Common myeloid progenitor, CD34-positive (primary cell): ENCODE data around the gene ARHGEF7.

Experiments used
- CTCF ChIA-PET: fragments of 350-600 bp; sonication (Branson Sonifier 250); formaldehyde crosslinking; loops from one replicate; lab custom pipeline; 2021; ENCODE audit warnings: antibody characterized with exemption; lab: Charles Lee
- POLR2A ChIA-PET: fragments of 350-600 bp; sonication (Branson Sonifier 250); formaldehyde crosslinking; loops from one replicate; lab custom pipeline; 2021; ENCODE audit warnings: antibody characterized with exemption; lab: Charles Lee
- DNase-seq, 3 donors: peaks; one replicate each; pipeline versions ENCODE4 v3.0.0 to v3.0.0-alpha.2; 2013
- H3K27ac ChIP-seq, 2 experiments: 1 replicate in 1 of 2; 2 replicates in 1 of 2; pipeline ENCODE4 v1.7.0; 2013; ENCODE audit warnings: inconsistent platforms in 2 of 2, low read length in 2 of 2, mild to moderate bottlenecking in 2 of 2, low read depth in 1 of 2, moderate library complexity in 1 of 2; ENCODE audit not compliant: severe bottlenecking in 2 of 2, insufficient read depth in 1 of 2, poor library complexity in 1 of 2
- H3K27me3 ChIP-seq, 5 experiments: replicated peaks in 2 of 5; 1 replicate in 3 of 5; 2 replicates in 2 of 5; pipeline versions ENCODE4 v1.6.1 to v1.7.0; 2013; ENCODE audit warnings: low read length in 4 of 5, mild to moderate bottlenecking in 2 of 5, moderate library complexity in 2 of 5, inconsistent platforms in 1 of 5; ENCODE audit not compliant: insufficient read depth in 5 of 5, control insufficient read depth in 4 of 5
- H3K36me3 ChIP-seq, 4 experiments: 1 replicate in 2 of 4; 2 replicates in 2 of 4; pipeline versions ENCODE4 v1.6.1 to v1.7.0; 2013; ENCODE audit warnings: low read length in 3 of 4, control low read depth in 1 of 4, mild to moderate bottlenecking in 1 of 4; ENCODE audit not compliant: control insufficient read depth in 4 of 4, insufficient read depth in 4 of 4
- H3K4me1 ChIP-seq, 4 experiments: 1 replicate in 3 of 4; 2 replicates in 1 of 4; pipeline versions ENCODE4 v1.6.1 to v1.7.1; 2013; ENCODE audit warnings: low read length in 3 of 4, mild to moderate bottlenecking in 3 of 4, control low read depth in 1 of 4, inconsistent platforms in 1 of 4, moderate library complexity in 1 of 4; ENCODE audit not compliant: control insufficient read depth in 4 of 4, insufficient read depth in 4 of 4; ENCODE audit errors: control extremely low read depth in 1 of 4
- H3K4me3 ChIP-seq, 7 experiments: 1 replicate in 4 of 7; 2 replicates in 3 of 7; pipeline versions ENCODE4 v1.5.1 to v1.7.0; 2013; ENCODE audit warnings: mild to moderate bottlenecking in 7 of 7, low read length in 6 of 7, moderate library complexity in 6 of 7, inconsistent platforms in 2 of 7, low read depth in 2 of 7, control low read depth in 1 of 7; ENCODE audit not compliant: insufficient read depth in 4 of 7, control insufficient read depth in 1 of 7; ENCODE audit errors: extremely low read depth in 1 of 7
- H3K9me3 ChIP-seq, 5 experiments: 1 replicate in 4 of 5; 2 replicates in 1 of 5; pipeline versions ENCODE4 v1.6.1 to v1.7.1; 2013; ENCODE audit warnings: low read length in 4 of 5, mild to moderate bottlenecking in 2 of 5, inconsistent platforms in 1 of 5, low read depth in 1 of 5, moderate library complexity in 1 of 5; ENCODE audit not compliant: control insufficient read depth in 4 of 5, insufficient read depth in 2 of 5; ENCODE audit errors: control extremely low read depth in 1 of 5
- WGBS: methylation state at CpG from one replicate; pipeline ENCODE4 v1.1.5; 2013; ENCODE audit not compliant: insufficient coverage; 5-methylcytosine and 5-hydroxymethylcytosine counted together

ARHGEF7 gene

GRCh38 chr13:111302045-111302726 is 187.1 kb downstream of the ARHGEF7 start:
- H3K4me3 ChIP-seq, result no peak overlapping the region
- 95% methylated on average over 20 of the region's 22 CpGs for WGBS
- no peak overlapping the region for H3K27ac ChIP-seq
- peaks cover 11 to 82% (median 66%) of the 10 kb centered on the region in 4 experiments for H3K36me3 ChIP-seq
- ChIA-PET CTCF (no interaction called here), POLR2A (no interaction called here)
- no peak for DNase-seq
- peaks cover 0 to 19% (median 0%) of the 10 kb centered on the region in 5 experiments for H3K27me3 ChIP-seq
- H3K9me3 ChIP-seq, result peaks cover 0 to 8% (median 0%) of the 10 kb centered on the region in 5 experiments
- no peaks in the 10 kb centered on the region for H3K4me1 ChIP-seq

DNA sequence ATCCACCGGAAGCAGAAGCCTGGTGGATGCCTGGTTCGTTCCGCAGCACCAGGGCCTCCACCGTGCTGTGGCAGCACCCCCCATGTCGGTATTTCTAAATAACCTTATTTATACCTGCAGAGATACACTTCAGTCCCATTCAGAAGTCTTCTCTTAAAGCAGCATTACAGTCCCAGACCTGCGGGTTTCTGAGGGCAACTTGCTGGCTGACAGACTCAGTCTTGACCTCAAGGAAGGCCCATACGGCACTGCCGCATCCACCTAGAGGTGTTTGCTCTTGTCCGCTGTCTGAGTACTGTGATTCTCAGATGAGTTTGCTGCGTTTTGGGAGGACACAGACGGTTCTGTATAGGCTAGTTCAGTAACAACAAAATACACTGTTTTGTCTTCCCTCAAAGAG is 188.4 kb downstream of the ARHGEF7 start:
- peaks cover 0 to 12% (median 0%) of the 10 kb centered on the region in 5 experiments for H3K27me3 ChIP-seq
- no peak overlapping the region for H3K4me3 ChIP-seq
- H3K9me3 ChIP-seq, result peaks cover 0 to 10% (median 4%) of the 10 kb centered on the region in 5 experiments
- DNase-seq, result no peak
- ChIA-PET POLR2A (no interaction called here), CTCF (no interaction called here)
- peaks cover 11 to 83% (median 63%) of the 10 kb centered on the region in 4 experiments for H3K36me3 ChIP-seq
- WGBS, result 99% methylated on average over 4 of the region's 11 CpGs
- no peaks in the 10 kb centered on the region for H3K4me1 ChIP-seq
- no peak overlapping the region for H3K27ac ChIP-seq

- Histone ChIP-seq H3K27me3 (peaks cover 0 to 9% (median 0%) of the 10 kb centered on the region in 5 experiments), H3K36me3 (peaks cover 11 to 78% (median 62%) of the 10 kb centered on the region in 4 experiments), H3K9me3 (peaks cover 0 to 10% (median 4%) of the 10 kb centered on the region in 5 experiments), H3K4me3 (no peak overlapping the region), H3K27ac (no peak overlapping the region), H3K4me1 (no peaks in the 10 kb centered on the region)
- ChIA-PET POLR2A (no interaction called here), CTCF (no interaction called here)
- no peak for DNase-seq
- 94% methylated on average over 15 of the region's 15 CpGs for WGBS
Observed at GRCh38 chr13:111304041-111304544, 189.0 kb downstream of the ARHGEF7 start.

- CTCF ChIA-PET, result no interaction called here
- H3K27ac ChIP-seq, result no peak overlapping the region
- 98% methylated on average over 17 of the region's 20 CpGs for WGBS
- no peak for DNase-seq
- H3K36me3 ChIP-seq, result peaks cover 11 to 78% (median 61%) of the 10 kb centered on the region in 4 experiments
- H3K4me1 ChIP-seq, result no peaks in the 10 kb centered on the region
- H3K9me3 ChIP-seq, result peaks cover 0 to 11% (median 4%) of the 10 kb centered on the region in 5 experiments
- POLR2A ChIA-PET, result no interaction called here
- H3K27me3 ChIP-seq, result peaks cover 0 to 6% (median 0%) of the 10 kb centered on the region in 5 experiments
- H3K4me3 ChIP-seq, result peak overlapping the region in 1 of 7 experiments; percentile 6
Observed at GRCh38 chr13:111304603-111305289, 189.6 kb downstream of the ARHGEF7 start.

DNA sequence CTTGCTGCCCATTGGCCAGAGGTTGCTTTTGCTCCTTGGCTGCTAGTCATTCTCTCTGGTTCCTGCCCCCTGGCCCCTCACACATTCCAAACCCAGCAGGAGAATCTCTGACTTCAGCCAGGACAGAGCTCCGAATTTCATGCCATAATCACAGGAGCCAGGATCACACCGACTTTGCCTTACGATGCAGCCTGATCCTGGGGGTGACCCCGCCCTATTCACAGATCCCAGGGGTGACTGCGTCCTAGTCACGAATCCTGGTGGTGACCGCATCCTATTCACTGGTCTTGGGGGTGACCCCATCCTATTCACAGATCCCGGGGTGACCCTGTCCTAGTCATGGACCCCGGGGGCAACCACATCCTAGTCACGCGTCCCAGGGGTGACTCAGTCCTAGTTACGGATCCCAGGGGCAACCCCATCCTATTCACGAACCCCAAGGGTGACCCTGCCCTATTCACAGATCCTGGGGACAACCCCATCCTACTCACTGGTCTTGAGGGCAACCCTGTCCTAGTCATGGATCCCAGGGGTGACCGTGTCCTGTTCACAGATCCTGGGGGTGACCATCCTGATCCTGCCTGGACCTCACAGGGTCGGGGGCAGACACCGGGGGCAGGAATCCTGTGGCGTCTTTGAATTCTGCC is 198.0 kb downstream of the ARHGEF7 start:
- ChIA-PET CTCF (no interaction called here), POLR2A (no interaction called here)
- no peak overlapping the region for H3K27ac ChIP-seq
- WGBS, result 98% methylated on average over 12 of the region's 17 CpGs
- H3K4me1 ChIP-seq, result no peaks in the 10 kb centered on the region
- no peaks in the 10 kb centered on the region for H3K27me3 ChIP-seq
- no peak for DNase-seq
- H3K9me3 ChIP-seq, result peaks cover 0 to 33% (median 16%) of the 10 kb centered on the region in 5 experiments
- no peak overlapping the region for H3K4me3 ChIP-seq
- H3K36me3 ChIP-seq, result peaks cover 0 to 11% (median 4%) of the 10 kb centered on the region in 4 experiments

DNA sequence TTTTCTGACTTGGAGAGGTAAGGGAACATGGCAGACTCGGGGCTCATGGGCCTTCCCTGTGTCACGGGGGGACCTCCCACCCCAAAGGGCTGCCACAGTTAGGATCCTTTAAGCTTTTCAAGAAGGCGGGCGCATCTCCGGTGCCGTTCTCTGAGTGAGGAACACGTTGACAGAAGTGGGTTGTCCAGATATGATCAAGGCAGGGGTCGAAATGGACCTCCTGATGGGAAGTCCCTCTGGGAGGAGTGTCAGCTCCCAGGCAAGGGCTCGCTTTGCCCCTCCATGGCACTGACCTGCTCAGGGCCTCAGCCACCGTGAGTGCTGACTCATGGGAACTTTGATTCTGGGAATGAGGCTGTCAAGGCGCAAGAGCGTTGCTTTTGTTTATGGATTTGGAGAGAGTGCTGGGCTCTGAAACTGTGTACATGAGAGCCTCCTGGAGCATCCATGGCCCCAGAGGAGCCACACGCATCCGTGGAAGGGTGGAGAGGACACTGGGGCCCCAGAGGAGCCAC is 198.9 kb downstream of the ARHGEF7 start:
- Histone ChIP-seq H3K27ac (no peak overlapping the region), H3K36me3 (peaks cover 0 to 10% (median 3%) of the 10 kb centered on the region in 4 experiments), H3K9me3 (peaks cover 0 to 33% (median 16%) of the 10 kb centered on the region in 5 experiments), H3K4me1 (no peaks in the 10 kb centered on the region), H3K4me3 (no peak overlapping the region), H3K27me3 (no peaks in the 10 kb centered on the region)
- ChIA-PET POLR2A (no interaction called here), CTCF (no interaction called here)
- DNase-seq, result no peak
- WGBS, result 97% methylated on average over 11 of the region's 14 CpGs
